Activated naive CD4-positive, alpha-beta T cell treated with anti-CD3 and anti-CD28 coated beads, Interleukin-2, amount 10 ng/mL, durations not matched to agents 7 days and 5 days (primary cell): ENCODE data around the gene APOBEC3A.
A peak's percentile ranks its signal among the peaks of the same experiment; 100 is the strongest.

Source experiments
- CTCF ChIA-PET: fragments of 350-600 bp; sonication (Branson Sonifier 250); formaldehyde crosslinking; loops from one replicate; lab custom pipeline; 2021; ENCODE audit warnings: antibody characterized with exemption; lab: Charles Lee
- DNase-seq: peaks from one replicate; pipeline ENCODE4 v3.0.0-alpha.2; 2020
- H3K27ac Mint-ChIP-seq: one replicate; pipeline ENCODE4 v1.8.0; 2021; ENCODE audit warnings: mild to moderate bottlenecking, moderate library complexity, mixed read lengths
- H3K27me3 Mint-ChIP-seq: one replicate; pipeline ENCODE4 v1.8.0; 2021; ENCODE audit warnings: mild to moderate bottlenecking, mixed read lengths
- H3K36me3 Mint-ChIP-seq: one replicate; pipeline ENCODE4 v1.8.0; 2021; ENCODE audit warnings: mixed read lengths
- H3K4me1 Mint-ChIP-seq: one replicate; pipeline ENCODE4 v1.8.0; 2021; ENCODE audit warnings: mixed read lengths
- H3K4me3 Mint-ChIP-seq: one replicate; pipeline ENCODE4 v1.8.0; 2021; ENCODE audit warnings: mild to moderate bottlenecking, moderate library complexity, mixed read lengths
- H3K9me3 Mint-ChIP-seq: one replicate; pipeline ENCODE4 v1.8.0; 2021; ENCODE audit warnings: mixed read lengths

Gene APOBEC3A

GRCh38 chr22:38957046-38957770, at the start of gene APOBEC3A:
Gene APOBEC3A, plus strand, starts transcription at chr22:38957609. Its CDS starts 83 bp downstream, at chr22:38957692.
- peak within 1 kb of the TSS; percentile 52 for H3K27ac Mint-ChIP-seq
- no peaks in the 10 kb centered on the region for H3K36me3 Mint-ChIP-seq
- CTCF ChIA-PET, result interaction anchor here (0.8 kb wide), 1 partner anchor 16 kb away, joined by 3 read pairs; no protein-coding TSS in a partner anchor

DNA sequence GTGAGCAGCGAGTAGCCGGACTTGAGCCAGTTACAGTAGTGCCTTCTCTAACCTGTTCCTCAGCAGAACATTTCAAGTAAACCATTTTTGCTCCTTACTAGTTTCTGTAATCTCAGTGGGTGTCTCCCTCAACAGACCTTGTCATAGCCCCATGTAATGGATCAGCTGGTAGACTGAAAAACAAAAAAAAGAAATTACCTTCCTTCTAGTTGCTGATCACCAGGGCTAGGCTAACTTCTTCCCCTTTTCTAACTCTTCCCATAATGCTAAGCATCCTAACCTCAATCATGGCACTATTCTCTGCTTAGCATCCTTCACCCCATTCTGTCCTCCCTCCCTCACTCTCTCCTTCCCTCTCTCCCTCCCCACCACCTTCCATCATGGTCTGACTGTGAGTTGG, 49.6 kb upstream of the APOBEC3A start:
- no peak overlapping the region for H3K4me3 Mint-ChIP-seq
- CTCF ChIA-PET, result no interaction called here
- DNase-seq, result no peak
- no peak overlapping the region for H3K27ac Mint-ChIP-seq
- no peaks in the 10 kb centered on the region for H3K4me1 Mint-ChIP-seq
- peaks cover 30% of the 10 kb centered on the region for H3K27me3 Mint-ChIP-seq
- peaks cover 4% of the 10 kb centered on the region for H3K36me3 Mint-ChIP-seq
- peaks cover 7% of the 10 kb centered on the region for H3K9me3 Mint-ChIP-seq

More at GRCh38 chr22:38957046-38957770, at the start of gene APOBEC3A:
- peak; percentile 22 for DNase-seq
- peaks cover 24% of the 10 kb centered on the region for H3K4me1 Mint-ChIP-seq
- no peak within 1 kb of the TSS for H3K4me3 Mint-ChIP-seq
- H3K9me3 Mint-ChIP-seq, result no peaks in the 10 kb centered on the region
- H3K27me3 Mint-ChIP-seq, result peaks cover 39% of the 10 kb centered on the region

DNA sequence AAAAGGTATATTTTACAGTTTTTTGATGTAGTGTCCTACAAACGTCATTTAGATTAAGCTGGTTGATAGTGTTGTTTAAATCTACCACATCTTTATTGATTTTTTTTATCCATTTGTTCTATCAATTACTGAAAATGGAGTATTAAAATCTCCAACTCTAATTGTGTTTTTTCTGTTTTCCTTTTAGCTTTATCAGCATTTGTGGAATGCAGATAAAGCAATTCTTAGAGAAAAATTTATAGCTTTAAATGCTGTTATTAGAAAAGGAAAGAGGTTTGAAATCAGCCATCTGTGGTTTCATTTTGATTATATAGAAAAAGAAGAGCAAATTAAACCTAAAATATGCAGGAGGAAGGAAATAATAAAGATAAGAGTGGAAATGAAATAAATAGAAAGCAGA, 46.0 kb upstream of the APOBEC3A start:
- H3K9me3 Mint-ChIP-seq, result no peaks in the 10 kb centered on the region
- CTCF ChIA-PET, result interaction anchor here (1.1 kb wide), 1 partner anchor 41 kb away, joined by 5 read pairs; no protein-coding TSS in a partner anchor
- no peaks in the 10 kb centered on the region for H3K36me3 Mint-ChIP-seq
- no peaks in the 10 kb centered on the region for H3K4me1 Mint-ChIP-seq
- no peak overlapping the region for H3K27ac Mint-ChIP-seq
- peaks cover 35% of the 10 kb centered on the region for H3K27me3 Mint-ChIP-seq
- no peak for DNase-seq
- no peak overlapping the region for H3K4me3 Mint-ChIP-seq

DNA sequence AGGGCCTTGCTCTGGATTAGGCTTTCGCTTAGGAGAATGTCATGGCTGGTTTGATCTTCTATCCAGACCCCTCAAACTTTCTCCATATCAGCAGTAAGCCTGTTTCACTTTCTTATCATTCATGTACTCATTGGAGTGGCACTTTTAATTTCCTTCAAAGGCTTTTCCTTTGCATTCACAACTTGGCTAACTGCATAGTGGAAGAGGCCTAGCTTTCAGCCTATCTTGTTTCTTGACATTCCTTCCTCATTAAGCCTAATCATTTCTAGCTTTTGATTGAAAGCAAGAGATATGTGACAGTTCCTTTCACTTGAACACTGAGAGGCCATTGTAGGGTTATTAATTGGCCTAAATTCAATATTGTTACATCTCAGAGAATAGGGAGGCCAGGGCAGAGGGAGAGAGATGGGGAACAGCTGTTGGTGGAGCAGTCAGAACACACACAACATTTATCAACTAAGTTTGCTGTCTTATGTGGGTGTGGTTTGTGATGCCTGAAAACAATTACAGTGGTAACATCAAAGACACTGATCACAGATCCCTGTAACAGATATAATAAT, 37.7 kb upstream of the APOBEC3A start:
- Mint-ChIP-seq H3K27me3 (peaks cover 46% of the 10 kb centered on the region), H3K9me3 (no peaks in the 10 kb centered on the region), H3K4me1 (no peaks in the 10 kb centered on the region), H3K27ac (no peak overlapping the region), H3K4me3 (no peak overlapping the region), H3K36me3 (no peaks in the 10 kb centered on the region)
- CTCF ChIA-PET, result interaction anchor here (1.2 to 1.5 kb wide), 2 partner anchors 8 to 50 kb away, joined by 4 read pairs; no protein-coding TSS in a partner anchor
- DNase-seq, result no peak

DNA sequence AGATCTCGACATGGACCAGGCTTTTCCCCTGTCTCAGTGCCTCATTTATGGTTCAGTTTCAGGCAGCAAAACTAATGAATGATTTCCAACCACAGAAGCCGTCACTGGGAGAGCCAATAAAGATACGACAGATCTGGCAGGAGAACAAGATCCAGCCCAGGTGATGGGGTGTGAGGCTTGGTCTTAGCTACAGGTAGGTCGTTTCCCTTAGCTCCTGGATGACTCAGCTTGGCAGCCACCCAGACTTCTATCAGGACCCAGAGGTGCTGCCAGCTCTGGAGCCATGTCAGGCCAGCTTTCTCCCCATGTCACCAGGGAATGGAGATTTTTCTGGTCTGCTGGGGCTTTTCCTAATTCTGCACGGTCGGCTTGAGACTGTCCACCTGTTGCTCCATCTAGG, 36.3 kb upstream of the APOBEC3A start:
- Mint-ChIP-seq H3K9me3 (no peaks in the 10 kb centered on the region), H3K4me3 (no peak overlapping the region), H3K27ac (no peak overlapping the region), H3K36me3 (no peaks in the 10 kb centered on the region), H3K27me3 (peaks cover 49% of the 10 kb centered on the region), H3K4me1 (no peaks in the 10 kb centered on the region)
- no peak for DNase-seq
- CTCF ChIA-PET, result interaction anchor here (1.3 kb wide), 1 partner anchor 82 kb away, joined by 3 read pairs; no protein-coding TSS in a partner anchor

DNA sequence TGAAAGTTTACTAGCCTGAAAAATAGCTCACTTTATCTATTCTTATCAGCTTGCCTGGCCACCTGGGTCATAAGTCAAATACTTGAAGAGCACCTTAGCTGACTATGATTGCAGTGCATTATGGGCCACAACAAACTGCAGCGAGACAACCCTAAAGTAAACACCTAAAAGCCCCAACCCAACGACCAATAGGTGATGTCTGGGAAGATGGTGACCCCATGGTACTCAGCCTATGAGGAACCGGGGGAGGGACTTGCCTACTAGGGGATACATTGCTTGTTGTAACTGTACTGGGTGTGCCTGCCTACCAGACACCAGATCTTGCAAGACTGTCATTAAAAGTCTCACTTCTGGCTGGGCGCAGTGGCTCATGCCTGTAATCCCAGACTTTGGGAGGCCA, 35.6 kb upstream of the APOBEC3A start:
- Mint-ChIP-seq H3K27me3 (peaks cover 49% of the 10 kb centered on the region), H3K27ac (no peak overlapping the region), H3K4me3 (no peak overlapping the region), H3K4me1 (no peaks in the 10 kb centered on the region), H3K9me3 (no peaks in the 10 kb centered on the region), H3K36me3 (no peaks in the 10 kb centered on the region)
- DNase-seq, result no peak
- CTCF ChIA-PET, result interaction anchor here (1.3 to 1.6 kb wide), 2 partner anchors 52 to 82 kb away, joined by 3 read pairs; no protein-coding TSS in a partner anchor

GRCh38 chr22:38923463-38924346, 33.7 kb upstream of the APOBEC3A start:
- peaks cover 53% of the 10 kb centered on the region for H3K27me3 Mint-ChIP-seq
- H3K27ac Mint-ChIP-seq, result no peak overlapping the region
- H3K4me1 Mint-ChIP-seq, result peaks cover 3% of the 10 kb centered on the region
- H3K4me3 Mint-ChIP-seq, result no peak overlapping the region
- H3K9me3 Mint-ChIP-seq, result no peaks in the 10 kb centered on the region
- CTCF ChIA-PET, result interaction anchor here (1.1 kb wide), 1 partner anchor 79 kb away, joined by 5 read pairs; no protein-coding TSS in a partner anchor
- DNase-seq, result no peak
- no peaks in the 10 kb centered on the region for H3K36me3 Mint-ChIP-seq

GRCh38 chr22:38924347-38924952, 33.0 kb upstream of the APOBEC3A start:
- Mint-ChIP-seq H3K4me3 (no peak overlapping the region), H3K27me3 (peaks cover 57% of the 10 kb centered on the region), H3K27ac (no peak overlapping the region), H3K36me3 (no peaks in the 10 kb centered on the region), H3K9me3 (no peaks in the 10 kb centered on the region), H3K4me1 (peaks cover 3% of the 10 kb centered on the region)
- DNase-seq, result no peak
- CTCF ChIA-PET, result interaction anchor here (0.8 to 1.1 kb wide), 2 partner anchors 76 to 79 kb away, joined by 3 to 5 read pairs; no protein-coding TSS in a partner anchor

DNA sequence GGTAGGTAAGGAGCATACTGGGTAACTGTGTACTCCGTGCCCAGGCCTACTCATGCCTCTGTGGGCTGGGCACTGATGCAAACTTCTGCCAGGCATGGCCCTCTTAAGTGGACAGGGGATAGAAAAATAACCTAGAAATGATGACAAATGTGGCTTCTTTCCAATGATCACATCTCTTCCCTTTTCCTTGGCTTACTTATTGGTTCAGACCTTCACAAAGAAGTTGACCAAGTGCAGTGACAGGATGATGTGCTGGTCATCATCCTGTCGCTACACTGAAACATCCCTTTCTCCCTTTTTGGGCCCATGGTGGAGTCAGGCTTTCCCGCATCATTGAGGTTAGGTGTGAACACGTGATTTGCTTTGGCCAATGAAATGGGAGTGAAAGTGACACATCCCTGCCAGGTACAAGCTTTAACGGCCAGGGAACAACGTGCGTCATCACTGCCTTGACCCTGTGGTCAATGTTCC, 31.8 kb upstream of the APOBEC3A start:
- Mint-ChIP-seq H3K9me3 (no peaks in the 10 kb centered on the region), H3K4me1 (peaks cover 3% of the 10 kb centered on the region), H3K27ac (no peak overlapping the region), H3K36me3 (no peaks in the 10 kb centered on the region), H3K4me3 (no peak overlapping the region), H3K27me3 (peaks cover 62% of the 10 kb centered on the region)
- DNase-seq, result no peak
- CTCF ChIA-PET, result interaction anchor here (0.8 kb wide), 1 partner anchor 75 kb away, joined by 3 read pairs; no protein-coding TSS in a partner anchor

GRCh38 chr22:38927033-38927781, 30.2 kb upstream of the APOBEC3A start:
- H3K27ac Mint-ChIP-seq, result no peak overlapping the region
- H3K36me3 Mint-ChIP-seq, result no peaks in the 10 kb centered on the region
- CTCF ChIA-PET, result interaction anchor here (1.0 to 2.1 kb wide), 8 partner anchors 8 to 158 kb away, joined by 3 to 11 read pairs (median 4); no protein-coding TSS in a partner anchor
- peak; percentile 59 for DNase-seq
- no peaks in the 10 kb centered on the region for H3K9me3 Mint-ChIP-seq
- H3K4me1 Mint-ChIP-seq, result peaks cover 3% of the 10 kb centered on the region
- H3K27me3 Mint-ChIP-seq, result peaks cover 58% of the 10 kb centered on the region
- H3K4me3 Mint-ChIP-seq, result no peak overlapping the region

GRCh38 chr22:38930512-38930911, 26.9 kb upstream of the APOBEC3A start:
- DNase-seq, result no peak
- Mint-ChIP-seq H3K4me3 (no peak overlapping the region), H3K36me3 (no peaks in the 10 kb centered on the region), H3K4me1 (peaks cover 3% of the 10 kb centered on the region), H3K27ac (no peak overlapping the region), H3K9me3 (no peaks in the 10 kb centered on the region), H3K27me3 (peaks cover 53% of the 10 kb centered on the region)
- CTCF ChIA-PET, result interaction anchor here (2.3 kb wide), 1 partner anchor 61 kb away, joined by 7 read pairs; no protein-coding TSS in a partner anchor

- H3K4me1 Mint-ChIP-seq, result no peaks in the 10 kb centered on the region
- CTCF ChIA-PET, result no interaction called here
- no peaks in the 10 kb centered on the region for H3K9me3 Mint-ChIP-seq
- no peaks in the 10 kb centered on the region for H3K36me3 Mint-ChIP-seq
- H3K27me3 Mint-ChIP-seq, result peaks cover 37% of the 10 kb centered on the region
- H3K27ac Mint-ChIP-seq, result no peak overlapping the region
- no peak overlapping the region for H3K4me3 Mint-ChIP-seq
- no peak for DNase-seq
These were observed 22.4 kb upstream of the APOBEC3A start for GRCh38 chr22:38935023-38935422.

GRCh38 chr22:38935616-38936015, 21.8 kb upstream of the APOBEC3A start:
- Mint-ChIP-seq H3K9me3 (no peaks in the 10 kb centered on the region), H3K27me3 (peaks cover 31% of the 10 kb centered on the region), H3K36me3 (no peaks in the 10 kb centered on the region), H3K27ac (no peak overlapping the region), H3K4me1 (no peaks in the 10 kb centered on the region), H3K4me3 (no peak overlapping the region)
- CTCF ChIA-PET, result no interaction called here
- DNase-seq, result no peak
